HG02943 (cell line): ENCODE results near the gene SPAG17.

Source experiments
- ATAC-seq: cut with Tn5 transposase; IDR thresholded peaks from one replicate; pipeline ENCODE4 v1.9.1; 2021; ENCODE audit warnings: mild to moderate bottlenecking, low read depth, moderate library complexity; ENCODE audit not compliant: unreplicated experiment

The SPAG17 gene

GRCh38 chr1:118122234-118123004, 62.6 kb downstream of the SPAG17 start:
- ATAC-seq: no peak

GRCh38 chr1:118118873-118119463, 66.1 kb downstream of the SPAG17 start:
- ATAC-seq: no peak

- no peak for ATAC-seq
These were observed 66.6 kb downstream of the SPAG17 start for GRCh38 chr1:118118469-118118868.

DNA sequence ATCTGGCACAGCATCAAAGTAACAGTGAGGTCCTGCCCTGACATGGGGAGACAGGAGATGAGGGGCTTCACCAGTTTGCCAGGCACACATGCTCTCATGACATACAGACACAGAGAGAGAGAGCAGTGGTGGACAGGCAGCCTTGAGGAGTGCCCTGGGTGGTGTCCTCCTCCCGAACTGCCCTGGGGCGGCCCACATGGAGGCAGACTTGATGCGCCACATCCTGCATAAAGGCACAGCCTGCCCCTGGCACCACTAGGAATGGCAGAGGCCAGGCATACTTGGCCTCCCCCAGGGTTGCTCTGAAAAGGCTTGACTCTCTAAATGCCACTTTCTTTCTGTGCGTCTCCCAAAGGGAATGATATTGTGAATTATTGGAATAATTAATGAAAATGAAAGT, 67.5 kb downstream of the SPAG17 start:
- ATAC-seq: no peak

GRCh38 chr1:118116909-118117308, 68.1 kb downstream of the SPAG17 start:
- ATAC-seq: no peak

DNA sequence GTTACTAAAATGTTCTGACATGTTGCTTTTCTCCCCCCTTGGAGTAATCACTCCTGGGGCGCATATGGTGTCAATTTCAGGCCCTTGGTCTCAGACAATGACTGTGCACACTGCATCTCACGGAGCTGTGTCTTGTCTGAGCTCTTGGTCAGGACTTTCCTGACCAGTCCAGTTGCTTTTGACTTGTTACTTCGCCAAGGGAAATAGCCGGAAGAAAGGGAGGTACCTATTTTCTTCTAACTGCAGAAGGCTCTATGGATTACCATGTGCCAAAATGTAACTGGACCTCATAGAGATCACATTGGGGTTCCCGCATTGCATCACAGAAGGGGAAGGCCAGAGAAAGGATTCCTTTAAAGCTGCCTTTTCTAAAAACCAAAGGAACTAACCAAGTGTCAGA, 68.6 kb downstream of the SPAG17 start:
- ATAC-seq: no peak

DNA sequence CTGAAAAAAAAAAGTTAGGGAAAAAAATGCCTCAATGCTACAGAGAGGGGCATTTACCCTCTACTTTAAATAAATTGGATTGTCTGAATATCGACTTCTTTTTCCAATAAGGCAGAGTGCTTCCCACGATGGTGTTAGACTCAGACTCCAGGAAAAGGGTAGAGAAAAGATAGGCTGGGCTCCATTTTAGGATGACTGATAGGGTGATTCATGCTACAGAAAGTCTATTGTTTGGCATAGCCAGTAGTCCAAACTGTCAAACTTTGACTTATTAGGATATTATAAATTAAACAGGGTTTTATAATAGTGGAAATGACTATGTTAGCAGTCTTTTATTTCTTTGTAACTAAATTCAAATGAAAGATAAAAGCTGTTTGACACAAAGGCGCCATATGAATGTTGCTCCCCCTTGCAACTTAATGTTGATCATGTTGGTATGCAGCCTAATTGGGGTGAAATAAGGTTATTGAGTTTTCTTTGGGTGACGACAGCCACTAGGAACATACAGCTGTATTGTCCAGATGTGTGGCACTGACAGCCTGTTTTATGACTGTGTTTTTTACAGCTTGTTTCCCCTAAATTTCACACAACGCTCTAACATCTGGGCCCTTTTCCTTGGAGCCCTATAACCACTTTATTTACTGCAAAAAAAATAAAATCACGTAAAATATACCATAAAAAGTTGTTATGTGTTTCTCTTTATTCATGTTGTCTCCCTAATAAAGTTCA, 69.3 kb downstream of the SPAG17 start:
- ATAC-seq: no peak

GRCh38 chr1:118113261-118113660, 71.8 kb downstream of the SPAG17 start:
- ATAC-seq: no peak

DNA sequence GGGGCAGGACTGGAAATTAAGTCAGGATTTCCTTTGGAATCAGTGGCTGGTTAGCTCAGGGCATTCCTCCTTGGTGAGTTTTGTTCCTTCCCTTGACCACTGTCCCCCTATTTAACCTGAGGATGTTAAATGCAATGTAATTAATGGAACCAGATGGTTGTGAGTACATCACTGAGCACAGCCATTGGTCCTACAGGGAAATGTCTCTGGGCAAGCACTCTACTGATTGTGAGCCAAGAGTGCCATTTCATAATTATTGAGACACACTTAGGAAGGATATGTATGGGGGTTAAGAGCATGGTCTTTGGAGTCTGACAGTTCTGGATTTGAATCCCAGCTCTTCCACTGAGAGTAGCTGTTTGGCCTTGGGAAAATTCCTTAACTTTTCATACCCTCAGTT, 74.4 kb downstream of the SPAG17 start:
- no peak for ATAC-seq

DNA sequence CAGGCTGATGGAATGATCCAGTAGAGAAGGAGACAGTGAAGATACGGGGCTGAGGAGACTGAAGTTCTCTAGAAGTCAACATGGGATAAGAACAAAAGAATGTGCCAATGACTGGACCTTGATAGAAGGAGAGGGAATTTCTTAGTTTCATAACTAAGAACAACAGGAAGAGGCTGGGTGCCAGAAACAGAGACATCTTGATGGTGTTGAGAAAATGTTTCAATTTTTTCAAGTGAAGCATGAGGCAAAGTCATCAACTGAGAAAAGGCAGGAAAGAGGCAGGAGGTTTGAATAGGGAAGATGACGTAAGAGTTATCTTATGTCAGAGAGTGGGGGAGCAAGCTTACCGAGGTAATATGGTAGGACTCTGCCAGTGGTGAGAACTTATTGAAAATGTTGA, 80.1 kb downstream of the SPAG17 start:
- no peak for ATAC-seq

DNA sequence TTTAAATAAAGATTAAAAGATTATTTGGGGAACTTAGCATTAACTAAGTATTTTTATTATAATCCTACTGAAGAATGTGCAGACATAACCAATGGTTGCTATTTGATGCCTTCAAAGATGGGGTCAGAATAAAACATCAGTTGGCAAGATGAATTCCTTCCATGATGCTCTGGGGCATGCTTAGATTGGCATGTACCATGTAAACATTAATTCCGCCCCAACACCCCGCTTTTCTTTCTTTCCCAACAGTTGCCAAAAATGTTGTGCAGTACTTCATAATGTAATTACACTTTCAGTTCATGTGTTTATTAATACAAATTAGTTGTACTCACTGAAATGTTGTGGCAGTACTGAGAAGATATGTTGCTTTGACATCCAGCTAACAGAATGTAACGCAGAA, 82.6 kb downstream of the SPAG17 start:
- ATAC-seq: no peak

DNA sequence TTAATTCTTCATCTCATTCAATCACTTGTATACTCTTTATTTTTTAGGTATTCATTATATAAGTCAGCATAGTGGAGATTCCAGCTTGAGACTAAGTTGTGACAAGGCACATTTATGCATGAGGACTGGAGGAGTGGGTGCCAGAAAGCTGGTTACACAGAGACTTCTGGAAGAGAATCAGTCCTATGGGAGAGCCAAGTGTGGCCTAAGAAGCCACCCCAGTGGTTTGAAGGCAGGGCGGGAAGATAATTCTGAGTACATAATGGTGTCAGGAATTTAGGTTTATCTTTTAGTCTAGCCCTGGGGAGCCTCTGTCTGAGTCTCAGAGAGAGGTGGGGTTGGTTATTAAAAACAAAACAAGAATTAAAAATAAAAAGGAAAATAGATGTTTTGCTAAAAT, 83.0 kb downstream of the SPAG17 start:
- ATAC-seq: no peak

GRCh38 chr1:118101515-118101844, 83.5 kb downstream of the SPAG17 start:
- ATAC-seq: no peak

- no peak for ATAC-seq
These were observed 84.1 kb downstream of the SPAG17 start for GRCh38 chr1:118100686-118101514.

GRCh38 chr1:118099686-118100085, 85.3 kb downstream of the SPAG17 start:
- ATAC-seq: no peak

DNA sequence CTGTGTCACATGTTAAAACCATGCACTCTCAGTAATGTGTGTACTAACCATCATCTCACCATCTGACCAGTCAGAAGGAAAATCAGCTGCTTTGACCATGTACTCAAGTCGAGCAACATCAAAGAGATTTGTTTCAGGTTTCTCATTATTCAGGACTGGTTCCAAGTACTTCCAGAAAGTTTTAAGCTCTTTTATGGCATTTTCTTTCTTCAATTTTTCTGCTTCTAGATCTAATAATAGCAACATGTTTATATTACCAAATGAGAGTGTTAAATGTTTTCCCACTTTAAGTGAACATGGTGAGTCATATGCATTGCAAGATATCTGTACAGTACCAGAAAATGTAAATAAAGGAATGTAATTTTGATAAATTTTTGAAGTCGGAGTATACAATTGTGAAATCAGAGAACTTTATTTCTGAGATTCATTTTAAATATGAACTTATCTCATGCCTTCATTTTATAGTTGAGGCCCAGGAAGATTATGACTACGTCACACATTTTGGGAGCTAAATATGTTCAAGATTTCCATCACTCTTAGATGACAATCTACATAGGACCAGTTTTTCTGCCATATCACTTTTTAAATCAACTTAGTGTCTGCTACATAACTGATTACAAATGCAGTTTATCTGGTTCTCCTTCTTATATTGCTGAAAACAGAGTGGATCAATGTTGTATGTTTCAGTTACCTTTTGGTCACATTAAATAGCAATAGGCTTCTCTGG, 87.2 kb downstream of the SPAG17 start:
- no peak for ATAC-seq

DNA sequence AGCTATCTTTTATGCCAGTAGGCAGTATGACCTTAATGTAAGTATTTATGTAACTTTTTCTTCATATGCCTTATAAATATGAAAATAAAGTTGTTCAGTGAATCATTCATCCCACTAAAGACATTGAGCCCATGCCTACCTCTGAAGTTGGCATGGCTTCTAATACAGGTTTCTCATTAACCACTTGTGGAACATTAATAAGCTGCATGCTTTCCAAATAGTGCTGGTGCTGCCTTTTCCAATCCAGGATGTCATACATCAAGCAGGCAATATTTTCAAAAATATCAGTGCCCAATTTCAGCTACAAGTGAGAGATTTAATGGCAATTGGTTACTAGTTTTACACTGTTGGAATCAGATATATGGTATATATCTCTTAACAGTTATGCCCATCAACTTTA, 92.0 kb downstream of the SPAG17 start:
- no peak for ATAC-seq

DNA sequence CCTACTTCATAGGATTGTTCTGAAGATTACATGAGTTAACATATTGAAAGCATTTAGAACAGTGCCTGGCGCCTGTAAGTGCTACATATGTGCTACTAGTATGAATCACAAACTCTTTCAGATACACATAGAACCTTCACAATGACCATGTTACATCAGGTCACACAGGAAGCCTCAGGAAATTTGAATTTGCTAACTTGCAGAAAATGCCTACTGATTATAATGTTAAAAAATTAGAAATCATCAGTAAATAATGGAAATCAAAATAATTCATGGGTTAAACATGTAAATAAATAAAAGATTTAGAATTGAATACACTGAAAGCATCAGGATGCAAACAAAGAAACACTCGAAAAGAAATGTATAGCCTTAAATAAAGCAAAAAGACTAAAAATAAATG, 94.9 kb downstream of the SPAG17 start:
- no peak for ATAC-seq

DNA sequence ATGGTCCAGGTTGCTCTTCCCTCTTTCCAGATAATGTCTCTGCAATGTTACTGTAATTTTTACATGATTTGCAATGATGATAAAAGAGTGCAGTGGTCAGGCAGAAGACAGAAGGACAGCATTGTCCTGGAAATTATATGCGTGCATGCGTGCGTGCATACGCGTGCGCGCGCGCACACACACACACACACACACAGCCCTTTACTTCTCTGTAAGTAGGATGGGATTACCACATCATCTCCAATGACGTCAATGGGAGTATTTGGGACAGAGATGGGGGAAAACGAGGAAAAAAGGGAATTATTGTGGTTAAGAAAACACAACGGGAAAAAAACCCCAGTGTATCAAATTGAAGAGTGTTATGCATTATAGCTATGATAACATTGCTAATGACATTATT, 99.7 kb downstream of the SPAG17 start:
- no peak for ATAC-seq

DNA sequence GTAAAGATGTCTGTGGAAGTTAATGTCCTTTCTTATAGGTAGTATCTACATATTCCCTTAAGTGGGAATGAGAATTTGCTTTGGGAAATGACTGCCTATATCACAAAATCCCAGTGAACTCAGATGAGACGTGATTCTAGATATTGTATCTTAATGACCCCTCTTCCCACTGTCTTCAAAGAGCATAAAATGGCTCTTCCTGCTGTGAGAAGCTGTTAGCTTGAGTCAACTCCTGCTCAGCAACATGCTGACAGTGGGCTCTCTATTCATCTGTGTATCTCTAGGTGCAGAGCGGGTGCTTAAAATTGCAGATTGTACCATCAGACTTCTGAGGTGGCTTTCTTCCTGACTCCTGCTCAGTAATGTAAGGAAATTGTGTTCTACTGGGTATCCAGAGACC, 100.6 kb downstream of the SPAG17 start:
- no peak for ATAC-seq
